Epithelial cell of esophagus (primary cell): Measurements from ENCODE around the gene SH3PXD2A.
A peak's percentile ranks its signal among the peaks of the same experiment; 100 is the strongest.

Source experiments
- DNase-seq: peaks from one replicate; pipeline ENCODE4 v3.0.0; 2010; ENCODE audit warnings: low read depth
- H3K4me3 ChIP-seq: 2 replicates; pipeline ENCODE4 v1.5.1; 2011; ENCODE audit warnings: mild to moderate bottlenecking, low read length, control low read depth
- TF ChIP-seq, protein P1 (sequence below): IDR thresholded peaks from 2 replicates; pipeline ENCODE4 v1.5.1; 2011; ENCODE audit warnings: low read depth, mild to moderate bottlenecking, low read length, control low read depth, inconsistent platforms; ENCODE audit not compliant: insufficient read depth; ENCODE audit errors: missing control alignments

SH3PXD2A gene

DNA sequence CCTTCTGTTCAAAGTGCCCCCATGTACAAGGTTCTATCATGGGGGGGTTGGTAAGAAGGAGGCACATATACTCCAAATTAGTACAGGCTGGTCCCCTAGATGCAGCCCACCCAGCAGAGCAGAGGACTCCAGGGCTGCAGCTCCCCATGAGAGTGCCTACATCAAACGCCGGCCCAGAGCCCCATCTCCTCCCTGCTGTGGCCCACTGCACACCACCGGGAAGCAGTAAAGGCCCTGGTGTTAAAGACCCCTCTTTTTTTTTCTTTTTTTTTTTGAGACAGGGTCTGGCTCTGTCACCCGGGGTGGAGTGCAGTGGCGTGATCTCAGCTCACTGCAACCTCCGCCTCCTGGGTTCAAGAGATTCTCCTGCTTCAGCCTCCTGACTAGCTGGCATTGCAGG, 47.4 kb downstream of the SH3PXD2A start:
- no peak for DNase-seq
- TF ChIP-seq, protein P1, sequence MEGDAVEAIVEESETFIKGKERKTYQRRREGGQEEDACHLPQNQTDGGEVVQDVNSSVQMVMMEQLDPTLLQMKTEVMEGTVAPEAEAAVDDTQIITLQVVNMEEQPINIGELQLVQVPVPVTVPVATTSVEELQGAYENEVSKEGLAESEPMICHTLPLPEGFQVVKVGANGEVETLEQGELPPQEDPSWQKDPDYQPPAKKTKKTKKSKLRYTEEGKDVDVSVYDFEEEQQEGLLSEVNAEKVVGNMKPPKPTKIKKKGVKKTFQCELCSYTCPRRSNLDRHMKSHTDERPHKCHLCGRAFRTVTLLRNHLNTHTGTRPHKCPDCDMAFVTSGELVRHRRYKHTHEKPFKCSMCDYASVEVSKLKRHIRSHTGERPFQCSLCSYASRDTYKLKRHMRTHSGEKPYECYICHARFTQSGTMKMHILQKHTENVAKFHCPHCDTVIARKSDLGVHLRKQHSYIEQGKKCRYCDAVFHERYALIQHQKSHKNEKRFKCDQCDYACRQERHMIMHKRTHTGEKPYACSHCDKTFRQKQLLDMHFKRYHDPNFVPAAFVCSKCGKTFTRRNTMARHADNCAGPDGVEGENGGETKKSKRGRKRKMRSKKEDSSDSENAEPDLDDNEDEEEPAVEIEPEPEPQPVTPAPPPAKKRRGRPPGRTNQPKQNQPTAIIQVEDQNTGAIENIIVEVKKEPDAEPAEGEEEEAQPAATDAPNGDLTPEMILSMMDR: no peak

DNA sequence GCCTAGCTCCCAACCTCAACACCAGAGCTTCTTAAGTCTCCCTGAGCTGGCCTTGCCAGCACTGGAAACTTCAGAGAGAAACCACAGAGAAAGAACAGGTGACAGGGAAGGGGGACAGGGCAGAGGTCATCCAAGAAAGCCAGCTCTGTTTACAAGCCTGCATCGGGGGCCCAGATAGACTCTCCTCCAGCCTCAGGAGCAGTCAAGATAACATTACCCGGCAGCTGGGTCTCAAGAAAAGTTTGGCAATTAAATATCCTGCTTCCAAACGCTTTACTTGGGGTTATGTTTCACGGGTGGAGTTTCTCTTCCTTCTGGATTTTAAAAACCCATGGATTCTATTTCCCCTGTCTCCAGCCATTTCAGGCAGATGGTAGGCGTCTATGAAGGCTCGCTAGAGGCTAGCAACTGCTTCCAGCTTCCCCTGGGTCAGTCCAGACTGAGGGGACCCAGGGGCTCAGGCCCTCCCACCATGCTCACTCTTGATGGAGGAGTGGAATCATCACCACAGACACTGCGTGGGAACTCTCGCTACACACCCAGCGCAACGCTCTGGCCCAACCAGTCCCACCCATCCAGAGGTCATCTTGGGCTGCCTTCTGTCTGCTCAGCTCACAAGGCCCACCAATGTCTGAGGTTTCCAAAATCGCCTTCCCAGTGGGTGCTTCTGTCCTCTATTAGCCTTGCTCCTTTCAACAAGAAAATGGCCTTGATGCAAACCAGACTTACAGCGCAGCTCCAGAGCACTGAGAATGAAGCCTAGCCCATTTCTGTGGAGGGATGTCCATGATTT, 48.8 kb downstream of the SH3PXD2A start:
- no peak overlapping the region for H3K4me3 ChIP-seq
- DNase-seq: no peak
- TF ChIP-seq, protein P1: no peak

More for the DNA sequence above, 47.4 kb downstream of the SH3PXD2A start:
- no peak overlapping the region for H3K4me3 ChIP-seq

DNA sequence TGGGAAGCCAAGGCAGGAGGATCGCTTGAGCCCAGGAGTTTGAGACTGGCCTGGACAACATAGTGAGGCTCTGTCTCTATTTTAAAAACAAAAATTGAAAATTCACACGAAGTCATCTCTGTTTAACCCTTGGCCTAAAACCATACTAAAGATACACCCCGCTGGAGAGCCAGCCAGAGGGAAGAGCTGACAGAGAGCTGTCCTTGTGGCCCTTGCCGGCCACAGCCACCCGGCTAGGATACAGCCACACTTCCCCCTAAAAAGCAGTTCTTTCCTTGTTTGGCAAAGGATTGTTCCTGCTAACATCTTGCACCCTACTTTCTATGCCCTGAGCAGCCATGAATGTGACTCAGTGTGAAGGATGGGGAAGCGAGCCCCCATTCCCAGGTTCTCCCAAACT, 49.6 kb downstream of the SH3PXD2A start:
- DNase-seq: no peak
- TF ChIP-seq, protein P1: no peak

DNA sequence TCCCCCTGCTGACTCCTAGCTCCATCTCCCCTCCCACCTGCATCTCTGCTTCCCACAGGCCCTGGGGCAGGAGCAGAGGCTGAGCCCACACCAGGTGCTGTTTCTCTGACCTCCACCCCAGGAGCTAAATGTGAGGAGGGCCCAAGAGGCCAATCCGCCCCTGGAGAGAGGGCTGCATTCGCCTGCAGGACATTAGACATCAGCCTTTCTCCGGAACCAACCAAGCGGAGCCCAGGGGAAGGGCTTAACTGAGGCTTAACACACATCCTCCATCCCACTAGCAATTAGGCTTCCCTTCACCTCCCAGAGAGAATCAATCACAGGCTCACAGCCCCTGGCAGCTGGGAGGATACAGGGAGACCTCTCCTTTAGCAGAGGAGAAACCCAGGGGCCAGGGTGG, 50.5 kb downstream of the SH3PXD2A start:
- H3K4me3 ChIP-seq: no peak overlapping the region
- DNase-seq: no peak
- TF ChIP-seq, protein P1: no peak

More for the DNA sequence above, 49.6 kb downstream of the SH3PXD2A start:
- no peak overlapping the region for H3K4me3 ChIP-seq

DNA sequence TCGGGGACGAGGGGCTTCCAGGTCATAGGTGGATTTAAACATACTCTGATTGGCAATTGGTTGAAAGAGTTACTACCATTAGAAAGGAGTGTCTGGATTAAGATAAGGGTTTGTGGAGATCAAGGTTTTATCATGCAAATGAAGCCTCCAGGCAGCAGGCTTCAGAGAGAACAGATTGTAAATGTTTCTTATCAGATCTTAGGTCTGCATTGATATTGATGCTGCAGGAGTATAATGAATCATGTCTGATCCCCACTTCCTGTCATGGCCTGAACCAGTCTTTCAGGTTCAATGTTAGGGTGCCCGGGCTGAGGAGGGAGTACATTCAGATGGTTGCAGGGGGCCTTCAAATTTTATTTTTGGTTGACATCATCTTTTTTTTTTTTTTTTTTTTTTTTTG, 51.4 kb downstream of the SH3PXD2A start:
- H3K4me3 ChIP-seq: no peak overlapping the region
- DNase-seq: peak; percentile 72
- TF ChIP-seq, protein P1: no peak

DNA sequence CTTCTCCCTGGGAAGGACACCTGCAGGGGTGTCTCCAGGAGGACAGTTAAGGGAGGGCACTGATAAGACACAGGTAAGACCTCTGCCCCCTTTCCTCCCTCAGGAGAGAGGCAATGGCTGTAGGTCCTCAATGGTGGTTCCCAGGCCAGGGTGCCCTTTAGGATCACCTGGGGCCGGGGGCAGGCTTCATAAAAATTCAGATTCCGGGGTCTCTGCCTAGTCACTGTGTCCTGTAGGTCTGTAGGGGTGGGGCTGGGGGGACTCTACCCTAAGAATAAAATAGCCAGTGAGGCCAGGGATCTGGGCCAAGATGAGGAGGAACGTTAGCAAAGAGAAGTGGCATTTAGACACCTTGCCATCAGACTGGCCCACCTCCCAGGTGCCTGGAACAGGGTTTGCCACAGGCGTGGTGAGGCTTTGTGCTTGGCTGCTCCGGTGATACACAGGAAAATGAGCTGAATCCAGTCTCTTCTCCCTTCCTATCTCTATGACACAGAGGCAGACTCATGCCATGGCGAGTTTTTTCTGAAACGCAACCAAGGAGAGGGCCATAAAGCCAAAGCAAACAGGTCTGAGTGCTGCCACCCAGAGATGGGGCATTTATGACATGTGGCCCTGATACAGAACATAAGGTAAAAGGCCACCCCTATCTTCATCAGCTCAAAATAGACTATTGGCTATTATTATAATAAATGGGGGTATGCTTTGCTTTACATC, 52.6 kb downstream of the SH3PXD2A start:
- H3K4me3 ChIP-seq: no peak overlapping the region
- TF ChIP-seq, protein P1: no peak
- DNase-seq: peak; percentile 43
